GM12891 (cell line): ENCODE data around the gene MST1.

Experiments
- POLR2A ChIP-seq: IDR thresholded peaks from 2 replicates; pipeline ENCODE4 v1.6.1; 2011; ENCODE audit warnings: low read depth, low read length, control low read depth
- POLR2AphosphoS5 ChIP-seq: IDR thresholded peaks from 2 replicates; pipeline ENCODE4 v1.6.1; 2011; ENCODE audit warnings: low read depth, low read length, control low read depth
- TAF1 ChIP-seq: IDR thresholded peaks from 2 replicates; pipeline ENCODE4 v1.6.1; 2011; ENCODE audit warnings: low read depth, low read length, control low read depth

DNA sequence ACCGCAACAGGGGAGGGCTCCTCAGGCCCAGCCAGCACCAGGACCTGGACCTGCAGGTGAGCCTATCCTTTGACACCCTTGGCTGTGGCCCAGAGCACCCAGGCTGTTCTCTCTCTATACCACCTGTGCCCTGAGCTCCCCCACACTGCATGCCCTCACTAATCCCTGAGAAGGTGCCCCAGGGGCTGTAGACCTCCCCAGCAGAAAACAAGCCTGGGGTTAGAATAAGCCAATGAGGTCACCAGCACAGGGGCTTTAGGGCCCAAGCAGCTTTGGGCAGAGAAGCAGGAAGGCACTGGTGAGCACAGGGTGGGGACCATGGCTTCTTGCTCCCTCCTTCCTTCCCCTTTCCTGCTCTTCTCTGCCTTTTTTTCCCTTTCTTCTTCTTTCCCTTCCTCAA, 25.4 kb downstream of the MST1 start:
- TF ChIP-seq POLR2A (no peak), POLR2AphosphoS5 (no peak), TAF1 (no peak)
